AG09319 (cell line): ENCODE measurements around the gene CHD3.

Experiments
- DNase-seq: peaks from one replicate; pipeline ENCODE4 v3.0.0-alpha.2; 2010; ENCODE audit warnings: low read depth; ENCODE audit errors: extremely low read depth
- CTCF ChIP-seq: IDR thresholded peaks from 2 replicates; pipeline ENCODE4 v1.5.1; 2011; ENCODE audit warnings: low read depth, mild to moderate bottlenecking, inconsistent platforms, low read length, moderate library complexity

The CHD3 gene

GRCh38 chr17:7842380-7843256 lies 46.0 kb upstream of the CHD3 start:
- TF ChIP-seq CTCF, result no peak
- DNase-seq, result no peak

- no peak for DNase-seq
- TF ChIP-seq CTCF, result no peak
Observed at GRCh38 chr17:7843257-7843535, 45.4 kb upstream of the CHD3 start.

- no peak for TF ChIP-seq CTCF
- DNase-seq, result no peak
Observed at GRCh38 chr17:7843536-7844291, 44.9 kb upstream of the CHD3 start.

- no peak for TF ChIP-seq CTCF
- peak; percentile 83 for DNase-seq
Observed at GRCh38 chr17:7844292-7845154, 44.1 kb upstream of the CHD3 start.

- TF ChIP-seq CTCF, result no peak
- no peak for DNase-seq
Observed at GRCh38 chr17:7845359-7846062, 43.1 kb upstream of the CHD3 start.

GRCh38 chr17:7846063-7846735 lies 42.4 kb upstream of the CHD3 start:
- TF ChIP-seq CTCF, result no peak
- no peak for DNase-seq
